GM10248 (cell line): Measurements from ENCODE around the gene EPG5.
"Not testable (repeated sequence)": the region's sequence is repeated elsewhere in the genome, so short reads cannot be mapped to it uniquely, and the experiment has no call there.

Experiments
- CTCF ChIA-PET: fragments of 300-600 bp; sonication (Branson Sonifier 250); formaldehyde crosslinking; extraction: SDS; loops from one replicate; lab custom pipeline; 2021; ENCODE audit warnings: antibody characterized with exemption; lab: Yijun Ruan, JAX
- POLR2A ChIA-PET: fragments of 350-650 bp; sonication (Branson Sonifier 250); formaldehyde crosslinking; extraction: SDS; loops from one replicate; lab custom pipeline; 2020; ENCODE audit warnings: antibody characterized with exemption; lab: Yijun Ruan, JAX
- DNase-seq: peaks from one replicate; pipeline ENCODE4 v3.0.0; 2012; ENCODE audit errors: extremely low spot score
- TF ChIP-seq, protein P1 (sequence below): IDR thresholded peaks from 2 replicates; pipeline ENCODE4 v1.5.1; 2012; ENCODE audit warnings: mild to moderate bottlenecking, low read depth; ENCODE audit errors: extremely low read depth, missing control alignments, control extremely low read depth

The EPG5 gene

DNA sequence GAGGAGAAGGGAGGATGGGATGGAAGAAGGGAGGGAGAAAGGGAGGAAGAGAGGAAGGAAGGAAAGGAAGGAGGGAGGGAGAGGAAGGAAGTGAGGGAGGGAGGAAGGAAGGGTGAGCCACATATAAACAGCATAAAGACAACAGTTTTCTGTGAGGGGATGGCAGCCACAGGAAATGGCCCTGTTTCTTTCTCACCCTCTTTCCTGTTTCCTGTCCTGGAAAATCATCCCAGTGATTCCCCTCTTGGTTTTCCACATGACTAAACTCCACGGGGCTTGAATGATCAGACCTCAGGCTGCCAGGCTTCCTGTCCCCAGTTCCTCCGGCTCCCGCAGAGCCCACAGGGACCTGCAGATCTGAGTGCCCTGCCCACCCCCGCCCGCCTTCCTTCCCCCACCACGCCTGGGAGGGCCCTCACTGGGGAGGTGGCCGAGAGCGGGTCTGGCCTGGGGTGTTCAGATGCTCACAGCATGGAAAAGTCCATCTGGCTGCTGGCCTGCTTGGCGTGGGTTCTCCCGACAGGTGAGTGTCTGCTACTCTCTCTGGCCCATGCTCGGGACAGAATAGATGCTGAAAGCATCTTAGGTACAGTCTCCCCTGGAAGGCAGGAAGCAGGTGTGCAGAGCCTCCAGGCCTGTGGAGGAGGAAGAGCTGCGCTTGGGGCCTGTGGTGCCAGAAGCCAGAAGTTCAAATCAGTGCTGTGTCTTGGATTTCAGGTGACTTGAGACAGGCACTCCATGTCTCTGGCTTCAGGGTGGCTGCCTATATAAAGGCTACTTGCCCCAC, 141.7 kb downstream of the EPG5 start, which contains the start of gene SIGLEC15:
Gene SIGLEC15, plus strand, starts transcription at position 418 of the 787 bp plus-strand sequence. Its CDS starts 54 bp downstream, at position 472.
- CTCF ChIA-PET: interaction anchor here (0.9 kb wide), 1 partner anchor 103 kb away, joined by 4 read pairs; no protein-coding TSS in a partner anchor
- peak; percentile 16 for DNase-seq
- POLR2A ChIA-PET: no interaction called here
- TF ChIP-seq, protein P1, sequence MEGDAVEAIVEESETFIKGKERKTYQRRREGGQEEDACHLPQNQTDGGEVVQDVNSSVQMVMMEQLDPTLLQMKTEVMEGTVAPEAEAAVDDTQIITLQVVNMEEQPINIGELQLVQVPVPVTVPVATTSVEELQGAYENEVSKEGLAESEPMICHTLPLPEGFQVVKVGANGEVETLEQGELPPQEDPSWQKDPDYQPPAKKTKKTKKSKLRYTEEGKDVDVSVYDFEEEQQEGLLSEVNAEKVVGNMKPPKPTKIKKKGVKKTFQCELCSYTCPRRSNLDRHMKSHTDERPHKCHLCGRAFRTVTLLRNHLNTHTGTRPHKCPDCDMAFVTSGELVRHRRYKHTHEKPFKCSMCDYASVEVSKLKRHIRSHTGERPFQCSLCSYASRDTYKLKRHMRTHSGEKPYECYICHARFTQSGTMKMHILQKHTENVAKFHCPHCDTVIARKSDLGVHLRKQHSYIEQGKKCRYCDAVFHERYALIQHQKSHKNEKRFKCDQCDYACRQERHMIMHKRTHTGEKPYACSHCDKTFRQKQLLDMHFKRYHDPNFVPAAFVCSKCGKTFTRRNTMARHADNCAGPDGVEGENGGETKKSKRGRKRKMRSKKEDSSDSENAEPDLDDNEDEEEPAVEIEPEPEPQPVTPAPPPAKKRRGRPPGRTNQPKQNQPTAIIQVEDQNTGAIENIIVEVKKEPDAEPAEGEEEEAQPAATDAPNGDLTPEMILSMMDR: no peak

DNA sequence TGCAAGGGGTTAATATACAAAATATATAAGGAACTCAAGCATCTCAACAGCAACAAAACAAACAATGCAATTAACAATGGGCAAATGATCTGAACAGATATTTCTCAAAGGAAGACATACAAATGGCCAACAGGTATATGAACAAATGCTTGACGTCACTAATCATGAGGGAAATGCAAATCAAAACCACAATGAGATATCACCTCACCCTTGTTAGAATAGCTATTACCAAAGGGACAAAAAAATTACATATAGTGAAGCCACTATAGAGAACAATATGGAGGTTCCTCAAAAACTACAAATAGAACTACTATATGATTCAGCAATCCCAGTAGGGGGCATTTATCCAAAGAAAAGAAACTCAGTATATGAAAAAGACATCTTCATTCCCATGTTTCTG, 145.4 kb downstream of the EPG5 start:
- TF ChIP-seq, protein P1: no peak
- CTCF ChIA-PET: interaction anchor here (1.0 to 2.5 kb wide), 2 partner anchors 16 to 91 kb away, joined by 4 to 5 read pairs; no protein-coding TSS in a partner anchor
- no peak for DNase-seq
- POLR2A ChIA-PET: no interaction called here

DNA sequence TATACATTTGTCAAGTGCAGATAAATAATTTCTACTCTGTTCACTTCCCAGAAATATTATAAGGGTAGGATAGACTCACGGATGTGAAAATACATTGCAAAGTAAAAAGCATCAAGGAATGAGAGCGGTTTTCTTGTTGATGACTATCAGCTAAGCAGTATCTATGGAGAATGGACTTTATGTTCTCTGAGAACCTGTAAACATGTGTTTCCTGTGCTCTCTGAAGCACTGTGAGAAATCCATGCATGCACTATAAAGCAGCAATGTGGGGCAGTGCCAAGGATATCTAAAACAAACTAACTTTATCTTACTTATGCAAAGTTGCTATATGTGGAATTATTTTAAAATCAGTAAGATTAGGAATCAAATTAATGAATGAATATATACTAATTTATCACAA, 146.1 kb downstream of the EPG5 start:
- TF ChIP-seq, protein P1: no peak
- DNase-seq: no peak
- ChIA-PET POLR2A (no interaction called here), CTCF (interaction anchor here (1.0 to 2.5 kb wide), 4 partner anchors 10 to 91 kb away, joined by 3 to 5 read pairs (median 4); no protein-coding TSS in a partner anchor)

DNA sequence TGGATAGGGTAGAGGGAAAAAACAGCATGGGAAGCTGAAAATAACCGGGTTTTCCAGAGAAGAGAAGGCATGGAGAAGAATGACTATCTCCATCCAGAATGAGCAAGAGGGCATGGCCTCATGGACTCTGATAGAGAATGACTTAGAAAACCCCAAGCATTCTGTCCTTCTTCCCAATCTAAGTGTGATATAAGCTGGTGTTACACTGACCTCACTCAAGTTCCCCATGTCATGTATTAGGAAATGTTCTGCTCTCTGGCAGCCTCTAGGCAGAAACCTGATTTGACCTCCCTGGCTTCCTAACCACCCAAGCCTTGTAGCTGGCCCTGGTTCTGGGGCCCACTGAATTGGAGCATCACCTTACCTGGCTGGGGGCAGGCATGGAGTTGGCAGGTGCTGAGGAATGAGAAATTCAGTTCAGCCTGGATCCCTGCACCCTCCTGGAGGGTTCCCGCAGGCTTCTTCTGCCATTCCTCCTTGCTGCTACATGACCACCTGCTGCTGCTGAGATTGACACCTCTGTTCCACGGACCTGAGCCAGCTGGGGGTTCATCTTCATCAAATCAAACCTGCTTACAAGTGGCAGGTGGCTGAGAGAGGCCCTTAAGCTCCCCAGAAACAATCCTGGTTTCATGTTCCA, 146.9 kb downstream of the EPG5 start:
- ChIA-PET POLR2A (no interaction called here), CTCF (interaction anchor here (1.0 to 2.5 kb wide), 4 partner anchors 11 to 90 kb away, joined by 3 to 5 read pairs (median 4); no protein-coding TSS in a partner anchor)
- DNase-seq: no peak
- TF ChIP-seq, protein P1: no peak

DNA sequence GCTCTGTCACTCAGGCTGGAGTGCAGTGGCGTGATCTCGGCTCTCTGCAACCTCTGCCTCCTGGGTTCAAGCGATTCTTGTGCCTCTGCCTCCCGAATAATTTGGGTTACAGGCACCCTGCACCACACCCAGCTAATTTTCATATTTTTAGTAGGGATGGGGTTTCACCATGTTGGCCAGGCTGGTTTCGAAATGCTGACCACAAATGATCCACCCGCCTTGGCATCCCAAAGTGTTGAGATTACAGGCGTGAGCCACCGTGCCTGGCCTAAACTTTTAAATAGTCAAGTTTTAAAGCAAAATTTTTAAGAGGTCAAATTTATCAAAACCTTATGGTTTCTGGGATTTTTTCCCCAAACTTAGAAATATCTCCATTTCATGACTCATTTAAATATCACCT, 148.4 kb downstream of the EPG5 start:
- CTCF ChIA-PET, DNase-seq, POLR2A ChIA-PET: not testable (repeated sequence)

DNA sequence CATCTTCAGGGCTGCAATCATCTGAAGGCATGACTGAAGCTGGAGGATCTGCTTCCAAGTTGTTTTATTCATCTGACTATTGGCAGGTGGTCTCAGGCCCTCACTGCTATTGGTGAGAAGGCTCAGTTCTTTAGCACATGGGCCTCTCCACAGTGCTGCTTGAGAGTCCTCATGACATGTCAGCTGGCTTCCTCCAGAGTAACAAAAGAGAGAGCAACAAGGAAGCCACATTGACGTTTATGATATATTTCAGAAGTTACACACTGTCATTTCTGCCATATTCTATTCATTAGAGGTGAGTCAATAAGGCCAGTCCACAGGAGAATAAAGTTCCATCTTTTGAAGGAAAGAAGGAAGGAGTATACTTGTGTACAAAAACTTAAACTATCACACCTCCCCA, 149.6 kb downstream of the EPG5 start:
- POLR2A ChIA-PET: no interaction called here
- CTCF ChIA-PET: no interaction called here
- DNase-seq: no peak
- TF ChIP-seq, protein P1: no peak

DNA sequence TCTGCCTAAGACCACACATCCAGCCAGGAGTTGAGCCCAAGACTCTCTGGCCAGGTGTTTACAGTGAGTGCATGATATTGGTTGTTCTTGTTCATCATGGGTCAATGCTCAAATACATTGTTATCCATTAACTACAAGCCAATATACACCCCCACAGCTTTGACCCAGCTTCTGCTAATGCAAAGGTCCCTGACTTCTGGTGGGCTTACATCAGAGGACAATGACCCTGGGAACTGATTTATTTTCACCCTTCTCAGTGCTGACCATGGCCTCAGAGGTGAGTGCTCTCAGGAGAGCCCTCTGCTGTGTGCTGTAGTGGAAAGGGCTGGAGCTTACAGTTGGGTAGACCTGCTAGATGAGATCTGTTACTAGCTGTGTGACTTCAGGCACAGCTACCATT, 152.4 kb downstream of the EPG5 start:
- DNase-seq, CTCF ChIA-PET, POLR2A ChIA-PET: not testable (repeated sequence)
